IPS DF 19.7 (cell line): Measurements from ENCODE around the gene GTF3C5.
A peak's percentile ranks its signal among the peaks of the same experiment; 100 is the strongest.
"Not testable (repeated sequence)": the region's sequence is repeated elsewhere in the genome, so short reads cannot be mapped to it uniquely, and the experiment has no call there.

ENCODE experiments used
- DNase-seq: peaks from one replicate; pipeline ENCODE4 v3.0.0-alpha.2; 2013; ENCODE audit warnings: low read depth, low spot score

The GTF3C5 gene

GRCh38 chr9:132996526-132996925 lies 34.3 kb upstream of the GTF3C5 start:
- DNase-seq = no peak

GRCh38 chr9:132997591-132997990 lies 33.2 kb upstream of the GTF3C5 start:
- no peak for DNase-seq

- not testable (repeated sequence) for DNase-seq
These were observed 32.6 kb upstream of the GTF3C5 start for GRCh38 chr9:132998221-132998620.

GRCh38 chr9:132998831-132999635 lies 31.8 kb upstream of the GTF3C5 start:
- no peak for DNase-seq

GRCh38 chr9:133002147-133003070 lies 28.4 kb upstream of the GTF3C5 start:
- no peak for DNase-seq

GRCh38 chr9:133003071-133003461 lies 27.7 kb upstream of the GTF3C5 start:
- no peak for DNase-seq

GRCh38 chr9:133003671-133004090 lies 27.1 kb upstream of the GTF3C5 start:
- peak; percentile 56 for DNase-seq

- DNase-seq = no peak
These were observed 26.5 kb upstream of the GTF3C5 start for GRCh38 chr9:133004091-133004998.

- no peak for DNase-seq
These were observed 25.6 kb upstream of the GTF3C5 start for GRCh38 chr9:133004999-133005760.

- no peak for DNase-seq
These were observed 24.8 kb upstream of the GTF3C5 start for GRCh38 chr9:133005957-133006356.

- no peak for DNase-seq
These were observed 24.0 kb upstream of the GTF3C5 start for GRCh38 chr9:133006731-133007352.

- no peak for DNase-seq
These were observed 22.4 kb upstream of the GTF3C5 start for GRCh38 chr9:133008406-133008805.

GRCh38 chr9:133008824-133009223 lies 22.0 kb upstream of the GTF3C5 start:
- no peak for DNase-seq

- no peak for DNase-seq
These were observed 20.8 kb upstream of the GTF3C5 start for GRCh38 chr9:133009906-133010582.

- no peak for DNase-seq
These were observed 16.1 kb upstream of the GTF3C5 start for GRCh38 chr9:133014696-133015095.

GRCh38 chr9:133023117-133023890 lies 7.5 kb upstream of the GTF3C5 start:
- no peak for DNase-seq

- DNase-seq = no peak
These were observed 4.4 kb upstream of the GTF3C5 start for GRCh38 chr9:133026426-133026825.

GRCh38 chr9:133027134-133027533 lies 3.7 kb upstream of the GTF3C5 start:
- no peak for DNase-seq

- DNase-seq = no peak
These were observed 2.6 kb upstream of the GTF3C5 start for GRCh38 chr9:133028221-133028620.
